H9 (cell line): ENCODE data around the gene SPATA6. TPM values are rescaled to one million over a fixed set of nuclear protein-coding genes. Genes with fewer than 3 reads are reported as not detected.

Experiments
- DNase-seq: peaks from one replicate; pipeline ENCODE4 v3.0.0-alpha.2; 2017
- H2AFZ ChIP-seq: one replicate; pipeline ENCODE4 v1.6.1; 2013; ENCODE audit warnings: mild to moderate bottlenecking, low read length, control low read depth, moderate library complexity
- H2AK5ac ChIP-seq: 2 replicates; pipeline ENCODE4 v1.6.1; 2013; ENCODE audit warnings: low read length, control low read depth, mixed read lengths; ENCODE audit not compliant: insufficient read length
- H2BK120ac ChIP-seq: one replicate; pipeline ENCODE4 v1.6.1; 2013; ENCODE audit warnings: low read depth, mild to moderate bottlenecking, low read length, control low read depth, inconsistent platforms; ENCODE audit not compliant: poor library complexity, severe bottlenecking
- H2BK12ac ChIP-seq: 2 replicates; pipeline ENCODE4 v1.6.1; 2013; ENCODE audit warnings: low read length, control low read depth, mixed read lengths, low read depth; ENCODE audit not compliant: insufficient read length
- H2BK15ac ChIP-seq: 2 replicates; pipeline ENCODE4 v1.6.1; 2013; ENCODE audit warnings: low read depth, low read length, control low read depth
- H2BK20ac ChIP-seq: one replicate; pipeline ENCODE4 v1.6.1; 2013; ENCODE audit warnings: low read depth, mild to moderate bottlenecking, low read length, control low read depth, inconsistent platforms; ENCODE audit not compliant: poor library complexity, severe bottlenecking
- H2BK5ac ChIP-seq: 2 replicates; pipeline ENCODE4 v1.6.1; 2013; ENCODE audit warnings: low read length, control low read depth, mixed read lengths; ENCODE audit not compliant: insufficient read length
- H3K14ac ChIP-seq: 2 replicates; pipeline ENCODE4 v1.6.1; 2013; ENCODE audit warnings: low read length, control low read depth; ENCODE audit not compliant: insufficient read depth
- H3K18ac ChIP-seq: 2 replicates; pipeline ENCODE4 v1.6.1; 2013; ENCODE audit warnings: low read depth, mild to moderate bottlenecking, mixed read lengths, low read length, control low read depth; ENCODE audit not compliant: insufficient read length
- H3K23ac ChIP-seq: 2 replicates; pipeline ENCODE4 v1.6.1; 2013; ENCODE audit warnings: low read length, control low read depth, mixed read lengths, low read depth; ENCODE audit not compliant: insufficient read length
- H3K23me2 ChIP-seq: 2 replicates; pipeline ENCODE4 v1.6.1; 2013; ENCODE audit warnings: low read depth, mild to moderate bottlenecking, mixed read lengths, low read length, control low read depth; ENCODE audit not compliant: insufficient read length, poor library complexity, severe bottlenecking
- H3K27ac ChIP-seq: 2 replicates; pipeline ENCODE4 v1.5.1; 2013; ENCODE audit warnings: low read length, control low read depth, mixed read lengths, low read depth; ENCODE audit not compliant: insufficient read length
- H3K27me3 ChIP-seq: 2 replicates; pipeline ENCODE4 v1.6.1; 2013; ENCODE audit warnings: low read length, control low read depth, inconsistent platforms; ENCODE audit not compliant: insufficient read depth
- H3K4ac ChIP-seq: 2 replicates; pipeline ENCODE4 v1.6.1; 2013; ENCODE audit warnings: low read depth, mild to moderate bottlenecking, control low read depth, inconsistent platforms, low read length, moderate library complexity
- H3K4me1 ChIP-seq: 2 replicates; pipeline ENCODE4 v1.6.1; 2013; ENCODE audit warnings: low read length, control low read depth, inconsistent platforms; ENCODE audit not compliant: insufficient read depth
- H3K4me2 ChIP-seq: 2 replicates; pipeline ENCODE4 v1.6.1; 2013; ENCODE audit warnings: low read length, control low read depth, mixed read lengths; ENCODE audit not compliant: insufficient read length, insufficient read depth
- H3K56ac ChIP-seq: 2 replicates; pipeline ENCODE4 v1.6.1; 2013; ENCODE audit warnings: low read depth, mild to moderate bottlenecking, mixed read lengths, low read length, control low read depth; ENCODE audit not compliant: insufficient read length
- H3K79me1 ChIP-seq: 2 replicates; pipeline ENCODE4 v1.6.1; 2013; ENCODE audit warnings: low read depth, mild to moderate bottlenecking, moderate library complexity, low read length, control low read depth, inconsistent platforms; ENCODE audit not compliant: insufficient read depth, poor library complexity, severe bottlenecking
- H3K79me2 ChIP-seq: 2 replicates; pipeline ENCODE4 v1.6.1; 2013; ENCODE audit warnings: low read length, control low read depth, inconsistent platforms; ENCODE audit not compliant: insufficient read depth
- H3K9ac ChIP-seq: 2 replicates; pipeline ENCODE4 v1.6.1; 2013; ENCODE audit warnings: low read length, control low read depth, mixed read lengths; ENCODE audit not compliant: insufficient read length; ENCODE audit errors: extremely low read depth
- H3K9me3 ChIP-seq: one replicate; pipeline ENCODE4 v1.6.1; 2013; ENCODE audit warnings: low read depth, low read length, inconsistent platforms; ENCODE audit not compliant: control insufficient read depth
- H3T11ph ChIP-seq: one replicate; pipeline ENCODE4 v1.6.1; 2013; ENCODE audit warnings: mild to moderate bottlenecking, low read length, control low read depth, inconsistent platforms
- H4K20me1 ChIP-seq: one replicate; pipeline ENCODE4 v1.6.1; 2013; ENCODE audit not compliant: control insufficient read depth, insufficient read length, insufficient read depth
- H4K5ac ChIP-seq: 2 replicates; pipeline ENCODE4 v1.6.1; 2013; ENCODE audit warnings: low read depth, mild to moderate bottlenecking, mixed read lengths, low read length, control low read depth; ENCODE audit not compliant: insufficient read length
- H4K8ac ChIP-seq: replicated peaks from 2 replicates; pipeline ENCODE4 v1.6.1; 2013; ENCODE audit warnings: low read length, control low read depth, mixed read lengths, low read depth; ENCODE audit not compliant: insufficient read length
- H4K91ac ChIP-seq: 2 replicates; pipeline ENCODE4 v1.6.1; 2013; ENCODE audit warnings: low read depth, mild to moderate bottlenecking, moderate library complexity, mixed read lengths, low read length, control low read depth; ENCODE audit not compliant: insufficient read length
- H3K27ac Mint-ChIP-seq, 3 experiments: 2 replicates in 2 of 3; 3 replicates in 1 of 3; pipeline ENCODE4 v1.8.0; 2020 to 2021; ENCODE audit warnings: mixed read lengths in 3 of 3, mild to moderate bottlenecking in 1 of 3, moderate library complexity in 1 of 3
- H3K27me3 Mint-ChIP-seq: 2 replicates; pipeline ENCODE4 v1.8.0; 2021; ENCODE audit warnings: low read depth, mild to moderate bottlenecking, moderate library complexity, mixed read lengths
- H3K36me3 Mint-ChIP-seq, 3 experiments: 2 replicates in 2 of 3; 3 replicates in 1 of 3; pipeline ENCODE4 v1.8.0; 2020 to 2021; ENCODE audit warnings: low read depth in 3 of 3, mixed read lengths in 3 of 3; ENCODE audit not compliant: insufficient read depth in 1 of 3
- H3K4me1 Mint-ChIP-seq, 2 experiments: 2 replicates each; pipeline ENCODE4 v1.8.0; 2020; ENCODE audit warnings: mixed read lengths in 2 of 2
- H3K4me3 Mint-ChIP-seq, 2 experiments: 2 replicates in 1 of 2; 3 replicates in 1 of 2; pipeline ENCODE4 v1.8.0; 2020 to 2021; ENCODE audit warnings: mild to moderate bottlenecking in 2 of 2, mixed read lengths in 2 of 2, moderate library complexity in 1 of 2
- H3K9me3 Mint-ChIP-seq, 2 experiments: 2 replicates in 1 of 2; 3 replicates in 1 of 2; pipeline ENCODE4 v1.8.0; 2020; ENCODE audit warnings: mild to moderate bottlenecking in 2 of 2, mixed read lengths in 2 of 2, moderate library complexity in 1 of 2
- WGBS: extraction: QIAGEN DNeasy Blood & Tissue Kit; methylation state at CpG from one replicate; pipeline ENCODE4 v1.1.7; 2013; ENCODE audit warnings: missing lambda C conversion rate, low lambda C conversion rate, mixed read lengths; ENCODE audit not compliant: insufficient read length; ENCODE audit errors: extremely low coverage; 5-methylcytosine and 5-hydroxymethylcytosine counted together
- total RNA-seq: library from RNA; stranded (reverse); gene quantifications from 2 replicates; pipeline ENCODE4 v1.2.1, GENCODE V29; 2021
- TF ChIP-seq, protein P1 (sequence below): fragments of 200-600 bp; sonication (generic); conservative IDR thresholded peaks from 3 replicates; pipeline ENCODE4 v1.8.0; 2021; ENCODE audit warnings: antibody characterized with exemption, mild to moderate bottlenecking

Gene SPATA6
- total RNA-seq, 1 experiment from 2014 or later, result 8.0 TPM

DNA sequence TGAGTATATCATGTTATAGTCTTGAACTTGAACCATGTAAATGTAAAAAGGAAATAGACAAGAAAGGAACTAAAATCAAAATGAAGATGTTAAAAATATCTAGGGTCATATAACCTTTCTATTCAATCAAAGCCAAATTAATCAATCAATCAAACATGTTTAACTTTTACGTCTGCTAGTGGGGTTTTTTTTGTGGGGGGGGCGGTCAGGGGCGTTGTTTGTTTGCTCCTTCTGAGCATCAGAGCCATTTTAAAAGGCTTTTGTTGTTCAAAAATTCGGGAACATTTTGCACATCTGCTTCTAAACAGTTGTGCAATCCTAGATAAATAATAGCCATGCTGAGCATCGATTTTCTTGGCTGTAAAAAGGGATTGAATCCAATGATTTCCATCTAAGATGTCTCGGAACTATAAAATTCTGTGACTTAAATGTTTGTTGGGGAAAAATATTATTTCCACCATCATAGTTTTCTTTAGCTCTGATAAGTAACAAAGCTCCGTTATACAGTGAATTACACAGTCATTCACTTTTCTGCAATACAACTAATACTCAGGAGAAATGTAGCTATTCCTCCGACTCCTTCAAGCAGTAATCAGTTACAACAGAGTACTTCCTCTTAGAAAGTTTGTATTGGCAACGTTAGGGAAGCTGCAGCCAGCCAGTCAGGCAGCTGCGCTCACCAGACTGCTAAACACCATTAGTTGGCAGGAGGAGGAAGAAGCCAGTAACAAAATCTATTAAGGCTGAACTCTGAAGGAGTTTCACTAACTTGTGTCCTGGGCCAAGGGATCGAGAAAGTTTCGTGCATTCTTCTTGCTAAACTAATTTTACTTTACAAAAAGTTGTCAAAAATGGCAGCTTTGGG lies 2.2 kb downstream of the SPATA6 start:
- H4K8ac ChIP-seq, result no peak overlapping the region
- peak overlapping the region; percentile 90 to 93; a peak in 4 of 5 replicates for H3K4me3 Mint-ChIP-seq
- H4K91ac ChIP-seq, result no peak overlapping the region
- H2BK5ac ChIP-seq, result no peak overlapping the region
- no CpG with 5 or more reads among the region's 12 CpGs for WGBS
- H2BK120ac ChIP-seq, result no peak overlapping the region
- H3K18ac ChIP-seq, result no peak overlapping the region
- no peak overlapping the region for H3K56ac ChIP-seq
- peaks cover 30 to 53% of the 10 kb centered on the region in 2 experiments for H3K4me1 Mint-ChIP-seq
- H2BK15ac ChIP-seq, result no peak overlapping the region
- H3T11ph ChIP-seq, result no peak overlapping the region
- peaks cover 2% of the 10 kb centered on the region in 3 experiments; a peak in 4 of 7 replicates for H3K36me3 Mint-ChIP-seq
- H3K27me3 Mint-ChIP-seq, result no peaks in the 10 kb centered on the region; the same call in 1 of the 2 replicates
- H3K27ac ChIP-seq, result no peak overlapping the region
- H3K9me3 ChIP-seq, result no peaks in the 10 kb centered on the region
- no peaks in the 10 kb centered on the region; the same call in none of the 2 replicates for H3K4me1 ChIP-seq
- no peak overlapping the region for H3K14ac ChIP-seq
- no peaks in the 10 kb centered on the region for H3K23me2 ChIP-seq
- no peak overlapping the region for H2AFZ ChIP-seq
- H3K27ac Mint-ChIP-seq, result no peak overlapping the region; a peak in 1 of 7 replicates
- no peaks in the 10 kb centered on the region for H3K79me2 ChIP-seq
- H4K20me1 ChIP-seq, result no peaks in the 10 kb centered on the region
- H2AK5ac ChIP-seq, result no peak overlapping the region
- H3K4me2 ChIP-seq, result no peak overlapping the region
- H2BK20ac ChIP-seq, result no peak overlapping the region
- no peak overlapping the region for H4K5ac ChIP-seq
- TF ChIP-seq, protein P1, sequence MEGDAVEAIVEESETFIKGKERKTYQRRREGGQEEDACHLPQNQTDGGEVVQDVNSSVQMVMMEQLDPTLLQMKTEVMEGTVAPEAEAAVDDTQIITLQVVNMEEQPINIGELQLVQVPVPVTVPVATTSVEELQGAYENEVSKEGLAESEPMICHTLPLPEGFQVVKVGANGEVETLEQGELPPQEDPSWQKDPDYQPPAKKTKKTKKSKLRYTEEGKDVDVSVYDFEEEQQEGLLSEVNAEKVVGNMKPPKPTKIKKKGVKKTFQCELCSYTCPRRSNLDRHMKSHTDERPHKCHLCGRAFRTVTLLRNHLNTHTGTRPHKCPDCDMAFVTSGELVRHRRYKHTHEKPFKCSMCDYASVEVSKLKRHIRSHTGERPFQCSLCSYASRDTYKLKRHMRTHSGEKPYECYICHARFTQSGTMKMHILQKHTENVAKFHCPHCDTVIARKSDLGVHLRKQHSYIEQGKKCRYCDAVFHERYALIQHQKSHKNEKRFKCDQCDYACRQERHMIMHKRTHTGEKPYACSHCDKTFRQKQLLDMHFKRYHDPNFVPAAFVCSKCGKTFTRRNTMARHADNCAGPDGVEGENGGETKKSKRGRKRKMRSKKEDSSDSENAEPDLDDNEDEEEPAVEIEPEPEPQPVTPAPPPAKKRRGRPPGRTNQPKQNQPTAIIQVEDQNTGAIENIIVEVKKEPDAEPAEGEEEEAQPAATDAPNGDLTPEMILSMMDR, result no peak
- no peak overlapping the region for H2BK12ac ChIP-seq
- peaks cover 2 to 4% of the 10 kb centered on the region in 2 experiments; a peak in 4 of 5 replicates for H3K9me3 Mint-ChIP-seq
- no peak overlapping the region for H3K23ac ChIP-seq
- no peaks in the 10 kb centered on the region for H3K27me3 ChIP-seq
- H3K4ac ChIP-seq, result no peak overlapping the region
- no peak overlapping the region for H3K9ac ChIP-seq
- H3K79me1 ChIP-seq, result no peaks in the 10 kb centered on the region
- no peak for DNase-seq
